IPS-11a (cell line): ENCODE results near the gene NEU1.
"Not testable (repeated sequence)": the region's sequence is repeated elsewhere in the genome, so short reads cannot be mapped to it uniquely, and the experiment has no call there.

Source experiments
- H3K4me3 ChIP-seq: one replicate; pipeline ENCODE4 v1.5.1; 2013; ENCODE audit warnings: low read depth, low read length, control low read depth

The NEU1 gene

GRCh38 chr6:31821301-31822035 is 41.2 kb downstream of the NEU1 start:
- peak overlapping the region; percentile 61 for H3K4me3 ChIP-seq

DNA sequence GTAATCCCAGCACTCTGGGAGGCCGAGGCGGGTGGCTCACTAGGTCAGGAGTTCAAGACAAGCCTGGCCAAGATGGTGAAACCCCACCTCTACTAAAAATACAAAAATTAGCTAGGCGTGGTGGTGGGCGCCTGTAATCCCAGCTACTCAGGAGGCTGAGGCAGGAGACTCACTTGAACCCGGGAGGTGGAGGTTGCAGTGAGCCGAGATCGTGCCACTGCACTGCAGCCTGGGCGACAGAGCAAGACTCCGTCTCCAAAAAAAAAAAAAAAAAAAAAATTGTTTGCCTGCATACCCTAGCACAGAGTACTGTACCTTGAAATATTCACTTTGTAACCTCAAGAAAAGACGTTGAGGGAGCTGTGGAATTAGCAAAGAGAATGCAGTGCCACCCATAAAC is 42.2 kb downstream of the NEU1 start:
- H3K4me3 ChIP-seq, result not testable (repeated sequence)

DNA sequence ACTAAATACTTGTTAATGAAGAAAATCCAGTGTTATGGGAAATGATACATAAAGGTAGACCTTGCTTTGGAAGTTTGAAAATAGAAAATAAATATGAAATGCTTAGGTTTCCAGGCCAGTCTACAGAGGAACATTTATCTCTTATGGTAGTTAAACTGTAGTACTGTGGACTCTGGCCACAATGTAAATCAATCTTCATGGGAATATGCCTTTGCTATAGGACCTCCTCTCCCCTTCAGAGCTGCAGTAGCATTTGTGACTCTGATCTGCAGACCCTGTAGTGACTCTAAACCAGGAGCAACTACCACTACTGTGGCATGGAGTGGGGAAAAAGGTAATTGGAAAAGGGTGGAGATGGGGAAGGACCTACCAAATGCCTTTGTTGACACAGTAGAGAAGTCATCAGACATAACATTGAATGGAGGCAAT is 42.7 kb downstream of the NEU1 start:
- H3K4me3 ChIP-seq, result no peak overlapping the region

DNA sequence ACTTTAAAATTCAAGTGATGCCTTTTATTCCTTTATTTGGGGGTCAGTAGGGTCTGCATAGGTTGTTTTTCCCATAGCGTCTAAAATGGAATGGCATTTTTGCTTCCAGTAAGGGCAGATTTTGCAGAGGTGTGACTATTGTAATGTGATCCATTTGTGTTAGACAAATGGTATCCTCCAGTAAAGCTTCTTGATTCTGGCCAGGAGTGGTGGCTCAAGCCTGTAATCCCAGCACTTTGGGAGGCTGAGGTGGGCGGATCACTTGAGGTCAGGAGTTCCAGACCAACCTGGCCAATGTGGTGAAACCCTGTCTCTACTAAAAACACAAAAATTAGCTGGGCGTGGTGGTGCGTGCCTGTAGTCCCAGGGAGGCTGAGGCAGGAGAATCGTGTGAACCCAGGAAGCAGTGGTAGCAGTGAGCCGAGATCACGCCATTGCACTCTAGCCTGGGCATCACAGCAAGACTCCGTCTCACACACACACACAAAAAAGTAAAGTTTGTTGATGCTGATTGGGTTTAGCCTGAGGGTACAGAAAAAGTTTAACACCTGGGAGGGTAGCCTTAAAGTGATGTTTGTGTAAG is 44.6 kb downstream of the NEU1 start:
- not testable (repeated sequence) for H3K4me3 ChIP-seq

GRCh38 chr6:31817133-31817928 is 45.3 kb downstream of the NEU1 start:
- not testable (repeated sequence) for H3K4me3 ChIP-seq

GRCh38 chr6:31815025-31815838 is 47.4 kb downstream of the NEU1 start, which contains the start of the genes HSPA1A and HSPA1L:
Gene HSPA1A, plus strand, starts transcription at chr6:31815543. Its CDS starts 214 bp downstream, at chr6:31815757.
Gene HSPA1L, minus strand, starts transcription at chr6:31815283. Its CDS starts 3,311 bp downstream, at chr6:31811972.
- H3K4me3 ChIP-seq, result peak within 1 kb of the TSS; percentile 35

DNA sequence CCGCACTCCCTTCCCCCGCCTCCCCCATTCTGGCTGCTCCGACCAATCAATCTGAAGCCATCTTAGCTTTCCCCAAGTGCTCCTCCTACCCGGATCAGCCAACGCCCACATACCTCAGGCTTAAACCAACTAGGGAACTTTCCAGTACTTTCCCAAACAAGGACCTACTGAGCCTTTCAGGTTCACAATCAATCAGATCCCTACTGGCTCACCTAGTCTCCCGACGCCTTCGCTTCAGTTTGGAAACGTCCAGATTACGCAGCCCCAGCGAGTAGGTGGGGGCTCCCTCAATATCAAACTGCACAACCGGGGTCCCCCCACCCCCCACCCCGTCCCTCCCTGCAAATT is 48.0 kb downstream of the NEU1 start:
- H3K4me3 ChIP-seq, result peak overlapping the region; percentile 35

GRCh38 chr6:31813465-31813849 is 49.2 kb downstream of the NEU1 start:
- H3K4me3 ChIP-seq, result no peak overlapping the region

DNA sequence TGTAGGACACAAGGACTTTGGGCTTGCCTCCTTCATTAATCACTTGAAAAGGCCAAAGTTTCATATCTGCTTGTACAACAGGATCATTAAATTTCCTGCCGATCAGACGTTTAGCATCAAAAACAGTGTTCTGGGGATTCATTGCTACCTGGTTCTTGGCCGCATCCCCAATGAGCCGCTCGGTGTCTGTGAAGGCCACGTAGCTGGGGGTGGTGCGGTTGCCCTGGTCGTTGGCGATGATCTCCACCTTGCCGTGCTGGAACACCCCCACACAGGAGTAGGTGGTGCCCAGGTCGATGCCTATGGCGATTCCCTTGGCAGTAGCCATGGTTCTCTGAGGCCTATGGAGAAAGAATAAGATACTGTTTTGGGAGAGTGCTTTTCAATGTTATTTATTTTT is 51.0 kb downstream of the NEU1 start:
- H3K4me3 ChIP-seq, result no peak overlapping the region

DNA sequence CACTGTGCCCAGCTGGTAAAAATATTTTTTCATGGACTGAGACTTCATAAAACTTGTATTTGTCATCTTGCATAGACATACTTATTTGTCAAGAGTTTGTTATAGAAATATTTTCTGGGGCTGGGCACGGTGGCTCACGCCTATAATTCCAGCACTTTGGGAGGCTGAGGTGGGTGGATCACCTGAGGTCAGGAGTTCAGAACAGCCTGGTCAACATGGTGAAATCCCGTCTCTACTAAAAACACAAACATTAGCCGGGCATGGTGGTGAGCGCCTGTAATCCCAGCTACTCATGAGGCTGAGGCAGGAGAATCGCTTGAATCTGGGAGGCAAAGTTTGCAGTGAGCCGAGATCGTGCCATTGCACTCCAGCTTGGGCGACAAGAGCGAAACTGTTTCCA is 54.0 kb downstream of the NEU1 start:
- not testable (repeated sequence) for H3K4me3 ChIP-seq
